Measurements from ENCODE around the gene OARD1.

OARD1 gene

GRCh38 chr6:41063884-41064285 is 8.3 kb downstream of the OARD1 start:
- Histone ChIP-seq H3K9me3 (ENCODE audit: control insufficient read depth in 1 of 2, low read length in 2 of 2) (no peaks in the 10 kb centered on the region), H3K4me1 (ENCODE audit: control insufficient read depth in 1 of 2, insufficient read depth in 2 of 2, low read length in 2 of 2) (peaks cover 43 to 55% of the 10 kb centered on the region in 2 donors), H3K4me3 (ENCODE audit: low read depth in 1 of 2, low read length in 2 of 2) (no peak overlapping the region), H3K27me3 (ENCODE audit: control insufficient read depth in 1 of 2, insufficient read depth in 2 of 2, low read length in 2 of 2) (no peaks in the 10 kb centered on the region), H3K27ac (ENCODE audit: low read depth, low read length) (peak overlapping the region; percentile 48), H3K9ac (ENCODE audit: low read depth in 1 of 2, low read length in 2 of 2) (no peak overlapping the region), H3K36me3 (ENCODE audit: control insufficient read depth in 1 of 2, insufficient read depth in 2 of 2, low read length in 2 of 2) (peaks cover 4 to 23% of the 10 kb centered on the region in 2 donors)

- no peak overlapping the region for H3K4me3 ChIP-seq (ENCODE audit: low read depth in 1 of 2, low read length in 2 of 2)
- H3K9ac ChIP-seq (ENCODE audit: low read depth in 1 of 2, low read length in 2 of 2): no peak overlapping the region
- H3K36me3 ChIP-seq (ENCODE audit: control insufficient read depth in 1 of 2, insufficient read depth in 2 of 2, low read length in 2 of 2): peaks cover 0 to 9% of the 10 kb centered on the region in 2 donors
- H3K9me3 ChIP-seq (ENCODE audit: control insufficient read depth in 1 of 2, low read length in 2 of 2): no peaks in the 10 kb centered on the region
- peaks cover 57 to 69% of the 10 kb centered on the region in 2 donors for H3K4me1 ChIP-seq (ENCODE audit: control insufficient read depth in 1 of 2, insufficient read depth in 2 of 2, low read length in 2 of 2)
- H3K27ac ChIP-seq (ENCODE audit: low read depth, low read length): no peak overlapping the region
- no peaks in the 10 kb centered on the region for H3K27me3 ChIP-seq (ENCODE audit: control insufficient read depth in 1 of 2, insufficient read depth in 2 of 2, low read length in 2 of 2)
These were observed 10.1 kb downstream of the OARD1 start for GRCh38 chr6:41062056-41062455.

GRCh38 chr6:41061196-41061726 is 10.9 kb downstream of the OARD1 start:
- H3K9ac ChIP-seq (ENCODE audit: low read depth in 1 of 2, low read length in 2 of 2): no peak overlapping the region
- no peak overlapping the region for H3K27ac ChIP-seq (ENCODE audit: low read depth, low read length)
- no peak overlapping the region for H3K4me3 ChIP-seq (ENCODE audit: low read depth in 1 of 2, low read length in 2 of 2)
- peaks cover 61 to 69% of the 10 kb centered on the region in 2 donors for H3K4me1 ChIP-seq (ENCODE audit: control insufficient read depth in 1 of 2, insufficient read depth in 2 of 2, low read length in 2 of 2)
- H3K27me3 ChIP-seq (ENCODE audit: control insufficient read depth in 1 of 2, insufficient read depth in 2 of 2, low read length in 2 of 2): no peaks in the 10 kb centered on the region
- H3K36me3 ChIP-seq (ENCODE audit: control insufficient read depth in 1 of 2, insufficient read depth in 2 of 2, low read length in 2 of 2): peaks cover 0 to 9% of the 10 kb centered on the region in 2 donors
- H3K9me3 ChIP-seq (ENCODE audit: control insufficient read depth in 1 of 2, low read length in 2 of 2): no peaks in the 10 kb centered on the region

- peaks cover 55 to 66% of the 10 kb centered on the region in 2 donors for H3K4me1 ChIP-seq (ENCODE audit: control insufficient read depth in 1 of 2, insufficient read depth in 2 of 2, low read length in 2 of 2)
- H3K9ac ChIP-seq (ENCODE audit: low read depth in 1 of 2, low read length in 2 of 2): no peak overlapping the region
These were observed 12.6 kb downstream of the OARD1 start for GRCh38 chr6:41059556-41059955.

GRCh38 chr6:41058783-41059181 is 13.4 kb downstream of the OARD1 start:
- Histone ChIP-seq H3K4me3 (ENCODE audit: low read depth in 1 of 2, low read length in 2 of 2) (no peak overlapping the region), H3K27ac (ENCODE audit: low read depth, low read length) (no peak overlapping the region), H3K27me3 (ENCODE audit: control insufficient read depth in 1 of 2, insufficient read depth in 2 of 2, low read length in 2 of 2) (no peaks in the 10 kb centered on the region), H3K9me3 (ENCODE audit: control insufficient read depth in 1 of 2, low read length in 2 of 2) (no peaks in the 10 kb centered on the region), H3K4me1 (ENCODE audit: control insufficient read depth in 1 of 2, insufficient read depth in 2 of 2, low read length in 2 of 2) (peaks cover 47 to 58% of the 10 kb centered on the region in 2 donors), H3K9ac (ENCODE audit: low read depth in 1 of 2, low read length in 2 of 2) (no peak overlapping the region), H3K36me3 (ENCODE audit: control insufficient read depth in 1 of 2, insufficient read depth in 2 of 2, low read length in 2 of 2) (peaks cover 0 to 5% of the 10 kb centered on the region in 2 donors)

More at GRCh38 chr6:41059556-41059955, 12.6 kb downstream of the OARD1 start:
- H3K36me3 ChIP-seq (ENCODE audit: control insufficient read depth in 1 of 2, insufficient read depth in 2 of 2, low read length in 2 of 2): peaks cover 0 to 9% of the 10 kb centered on the region in 2 donors
- H3K27ac ChIP-seq (ENCODE audit: low read depth, low read length): no peak overlapping the region
- H3K27me3 ChIP-seq (ENCODE audit: control insufficient read depth in 1 of 2, insufficient read depth in 2 of 2, low read length in 2 of 2): no peaks in the 10 kb centered on the region
- no peaks in the 10 kb centered on the region for H3K9me3 ChIP-seq (ENCODE audit: control insufficient read depth in 1 of 2, low read length in 2 of 2)
- H3K4me3 ChIP-seq (ENCODE audit: low read depth in 1 of 2, low read length in 2 of 2): no peak overlapping the region

GRCh38 chr6:41056768-41057490 is 15.2 kb downstream of the OARD1 start:
- H3K36me3 ChIP-seq (ENCODE audit: control insufficient read depth in 1 of 2, insufficient read depth in 2 of 2, low read length in 2 of 2): peaks cover 0 to 5% of the 10 kb centered on the region in 2 donors
- H3K9me3 ChIP-seq (ENCODE audit: control insufficient read depth in 1 of 2, low read length in 2 of 2): no peaks in the 10 kb centered on the region
- H3K9ac ChIP-seq (ENCODE audit: low read depth in 1 of 2, low read length in 2 of 2): peak overlapping the region in 1 of 2 donors; percentile 40
- no peaks in the 10 kb centered on the region for H3K27me3 ChIP-seq (ENCODE audit: control insufficient read depth in 1 of 2, insufficient read depth in 2 of 2, low read length in 2 of 2)
- peak overlapping the region in 1 of 2 donors; percentile 40 for H3K4me3 ChIP-seq (ENCODE audit: low read depth in 1 of 2, low read length in 2 of 2)
- peaks cover 37 to 42% of the 10 kb centered on the region in 2 donors for H3K4me1 ChIP-seq (ENCODE audit: control insufficient read depth in 1 of 2, insufficient read depth in 2 of 2, low read length in 2 of 2)
- H3K27ac ChIP-seq (ENCODE audit: low read depth, low read length): peak overlapping the region; percentile 67

- Histone ChIP-seq H3K27ac (ENCODE audit: low read depth, low read length) (no peak overlapping the region), H3K9ac (ENCODE audit: low read depth in 1 of 2, low read length in 2 of 2) (no peak overlapping the region), H3K4me3 (ENCODE audit: low read depth in 1 of 2, low read length in 2 of 2) (no peak overlapping the region), H3K9me3 (ENCODE audit: control insufficient read depth in 1 of 2, low read length in 2 of 2) (no peaks in the 10 kb centered on the region), H3K36me3 (ENCODE audit: control insufficient read depth in 1 of 2, insufficient read depth in 2 of 2, low read length in 2 of 2) (no peaks in the 10 kb centered on the region), H3K27me3 (ENCODE audit: control insufficient read depth in 1 of 2, insufficient read depth in 2 of 2, low read length in 2 of 2) (no peaks in the 10 kb centered on the region), H3K4me1 (ENCODE audit: control insufficient read depth in 1 of 2, insufficient read depth in 2 of 2, low read length in 2 of 2) (peaks cover 30 to 34% of the 10 kb centered on the region in 2 donors)
These were observed 17.0 kb downstream of the OARD1 start for GRCh38 chr6:41055149-41055548.

GRCh38 chr6:41054511-41054910 is 17.6 kb downstream of the OARD1 start:
- Histone ChIP-seq H3K36me3 (ENCODE audit: control insufficient read depth in 1 of 2, insufficient read depth in 2 of 2, low read length in 2 of 2) (no peaks in the 10 kb centered on the region), H3K4me3 (ENCODE audit: low read depth in 1 of 2, low read length in 2 of 2) (no peak overlapping the region), H3K27ac (ENCODE audit: low read depth, low read length) (no peak overlapping the region), H3K9ac (ENCODE audit: low read depth in 1 of 2, low read length in 2 of 2) (no peak overlapping the region), H3K9me3 (ENCODE audit: control insufficient read depth in 1 of 2, low read length in 2 of 2) (no peaks in the 10 kb centered on the region), H3K27me3 (ENCODE audit: control insufficient read depth in 1 of 2, insufficient read depth in 2 of 2, low read length in 2 of 2) (no peaks in the 10 kb centered on the region), H3K4me1 (ENCODE audit: control insufficient read depth in 1 of 2, insufficient read depth in 2 of 2, low read length in 2 of 2) (peaks cover 30 to 34% of the 10 kb centered on the region in 2 donors)

- no peak within 1 kb of the TSS for H3K9ac ChIP-seq (ENCODE audit: low read depth in 1 of 2, low read length in 2 of 2)
- no peak within 1 kb of the TSS for H3K27ac ChIP-seq (ENCODE audit: low read depth, low read length)
- H3K27me3 ChIP-seq (ENCODE audit: control insufficient read depth in 1 of 2, insufficient read depth in 2 of 2, low read length in 2 of 2): no peaks in the 10 kb centered on the region
- no peak within 1 kb of the TSS for H3K4me3 ChIP-seq (ENCODE audit: low read depth in 1 of 2, low read length in 2 of 2)
- H3K4me1 ChIP-seq (ENCODE audit: control insufficient read depth in 1 of 2, insufficient read depth in 2 of 2, low read length in 2 of 2): peaks cover 20 to 24% of the 10 kb centered on the region in 2 donors
- H3K9me3 ChIP-seq (ENCODE audit: control insufficient read depth in 1 of 2, low read length in 2 of 2): no peaks in the 10 kb centered on the region
- no peaks in the 10 kb centered on the region for H3K36me3 ChIP-seq (ENCODE audit: control insufficient read depth in 1 of 2, insufficient read depth in 2 of 2, low read length in 2 of 2)
These were observed 19.1 kb downstream of the OARD1 start, which contains the start of gene APOBEC2 for GRCh38 chr6:41053041-41053440. Gene APOBEC2, plus strand, starts transcription at chr6:41053202. Its CDS starts 146 bp downstream, at chr6:41053348.

- no peak overlapping the region for H3K27ac ChIP-seq (ENCODE audit: low read depth, low read length)
- no peak overlapping the region for H3K4me3 ChIP-seq (ENCODE audit: low read depth in 1 of 2, low read length in 2 of 2)
- no peaks in the 10 kb centered on the region for H3K27me3 ChIP-seq (ENCODE audit: control insufficient read depth in 1 of 2, insufficient read depth in 2 of 2, low read length in 2 of 2)
- no peaks in the 10 kb centered on the region for H3K9me3 ChIP-seq (ENCODE audit: control insufficient read depth in 1 of 2, low read length in 2 of 2)
- no peak overlapping the region for H3K9ac ChIP-seq (ENCODE audit: low read depth in 1 of 2, low read length in 2 of 2)
- H3K36me3 ChIP-seq (ENCODE audit: control insufficient read depth in 1 of 2, insufficient read depth in 2 of 2, low read length in 2 of 2): no peaks in the 10 kb centered on the region
- H3K4me1 ChIP-seq (ENCODE audit: control insufficient read depth in 1 of 2, insufficient read depth in 2 of 2, low read length in 2 of 2): peaks cover 10 to 14% of the 10 kb centered on the region in 2 donors
These were observed 20.3 kb downstream of the OARD1 start for GRCh38 chr6:41051873-41052272.
